Measurements from ENCODE around the gene POU1F1.

DNA sequence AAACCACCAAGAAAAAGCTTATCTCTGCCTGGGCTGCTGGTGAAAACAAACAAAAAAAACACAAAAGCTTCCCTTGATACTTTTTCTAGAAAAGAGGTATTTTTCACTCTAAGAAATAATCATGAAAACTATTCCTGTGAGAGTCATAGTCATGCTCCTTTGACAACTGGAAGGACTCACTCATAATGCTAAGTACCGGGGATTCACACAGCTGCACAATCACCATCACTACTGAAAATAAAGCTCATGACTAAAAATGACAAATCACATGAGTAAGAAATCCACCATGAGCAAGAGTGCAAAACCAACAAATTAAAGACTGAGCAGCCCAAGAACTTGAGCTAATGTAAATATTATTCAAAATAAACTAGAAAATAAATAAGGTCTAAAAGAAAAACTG lies 10.6 kb upstream of the POU1F1 start:
- TF ChIP-seq HDAC2 (IDR thresholded peaks at IDR 0.05; ENCODE audit: borderline replicate concordance in 1 of 2, low read depth in 2 of 2, low read length in 2 of 2) (no peak), YY1 (IDR thresholded peaks at IDR 0.05; ENCODE audit: low read depth, low read length) (no peak), SUZ12 (IDR thresholded peaks at IDR 0.05; ENCODE audit: low read length) (no peak), EZH2 (IDR thresholded peaks at IDR 0.05; ENCODE audit: low read depth, low read length, severe bottlenecking) (no peak), POLR2AphosphoS5 (IDR thresholded peaks at IDR 0.05; ENCODE audit: low read depth, low read length) (no peak), RXRA (IDR thresholded peaks at IDR 0.05; ENCODE audit: insufficient read depth, low read depth, low read length) (no peak), PHF8 (conservative IDR thresholded peaks at IDR 0.05; ENCODE audit: low read depth, low read length) (no peak), BCL11A (IDR thresholded peaks at IDR 0.05; ENCODE audit: low read depth in 2 of 2, low read length in 2 of 2) (no peak), SAP30 (IDR thresholded peaks at IDR 0.05; ENCODE audit: insufficient read depth, insufficient replicate concordance, low read length) (no peak), JUN (IDR thresholded peaks at IDR 0.05; ENCODE audit: low read depth, low read length) (no peak), POLR2A (IDR thresholded peaks at IDR 0.05; ENCODE audit: control extremely low read depth in 1 of 2, low read depth in 2 of 2, low read length in 2 of 2) (no peak), POU5F1 (IDR thresholded peaks at IDR 0.05; ENCODE audit: low read depth, low read length) (no peak)
- TF ChIP-seq, protein P1, sequence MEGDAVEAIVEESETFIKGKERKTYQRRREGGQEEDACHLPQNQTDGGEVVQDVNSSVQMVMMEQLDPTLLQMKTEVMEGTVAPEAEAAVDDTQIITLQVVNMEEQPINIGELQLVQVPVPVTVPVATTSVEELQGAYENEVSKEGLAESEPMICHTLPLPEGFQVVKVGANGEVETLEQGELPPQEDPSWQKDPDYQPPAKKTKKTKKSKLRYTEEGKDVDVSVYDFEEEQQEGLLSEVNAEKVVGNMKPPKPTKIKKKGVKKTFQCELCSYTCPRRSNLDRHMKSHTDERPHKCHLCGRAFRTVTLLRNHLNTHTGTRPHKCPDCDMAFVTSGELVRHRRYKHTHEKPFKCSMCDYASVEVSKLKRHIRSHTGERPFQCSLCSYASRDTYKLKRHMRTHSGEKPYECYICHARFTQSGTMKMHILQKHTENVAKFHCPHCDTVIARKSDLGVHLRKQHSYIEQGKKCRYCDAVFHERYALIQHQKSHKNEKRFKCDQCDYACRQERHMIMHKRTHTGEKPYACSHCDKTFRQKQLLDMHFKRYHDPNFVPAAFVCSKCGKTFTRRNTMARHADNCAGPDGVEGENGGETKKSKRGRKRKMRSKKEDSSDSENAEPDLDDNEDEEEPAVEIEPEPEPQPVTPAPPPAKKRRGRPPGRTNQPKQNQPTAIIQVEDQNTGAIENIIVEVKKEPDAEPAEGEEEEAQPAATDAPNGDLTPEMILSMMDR (IDR thresholded peaks at IDR 0.05; ENCODE audit: control extremely low read depth in 1 of 3, insufficient read depth in 1 of 3, low read depth in 1 of 3, low read length in 3 of 3), result no peak
